Small intestine (tissue), 7 donors: ENCODE results near the gene RGL2. TPM values are rescaled to one million over a fixed set of nuclear protein-coding genes. Genes with fewer than 3 reads are reported as not detected.

Experiments
- DNase-seq, 2 donors: peaks; one replicate each; pipeline versions ENCODE4 v3.0.0 to v3.0.0-alpha.2; 2013
- FAIRE-seq: peaks from 2 replicates; lab custom pipeline; 2012; peaks lifted over from hg19 to GRCh38; lab: Jason Lieb, UNC
- H3K27ac ChIP-seq, 3 donors: one replicate each; pipeline ENCODE4 v1.5.1; 2013; ENCODE audit warnings: low read length in 2 of 3, mild to moderate bottlenecking in 2 of 3, control low read depth in 1 of 3, inconsistent platforms in 1 of 3, low read depth in 1 of 3, moderate library complexity in 1 of 3
- H3K27me3 ChIP-seq, 3 donors: one replicate each; pipeline ENCODE4 v1.6.1; 2013; ENCODE audit warnings: low read length in 3 of 3, inconsistent platforms in 1 of 3; ENCODE audit not compliant: control insufficient read depth in 3 of 3, insufficient read depth in 3 of 3
- H3K36me3 ChIP-seq, 3 donors: one replicate each; pipeline ENCODE4 v1.6.1; 2013; ENCODE audit warnings: low read length in 3 of 3, inconsistent platforms in 1 of 3, low read depth in 1 of 3, mild to moderate bottlenecking in 1 of 3, moderate library complexity in 1 of 3; ENCODE audit not compliant: control insufficient read depth in 3 of 3, insufficient read depth in 2 of 3
- H3K4me1 ChIP-seq, 3 donors: one replicate each; pipeline ENCODE4 v1.6.1; 2013; ENCODE audit warnings: low read length in 2 of 3, inconsistent platforms in 1 of 3, low read depth in 1 of 3, mild to moderate bottlenecking in 1 of 3, moderate library complexity in 1 of 3; ENCODE audit not compliant: control insufficient read depth in 3 of 3, insufficient read depth in 2 of 3
- H3K4me3 ChIP-seq, 3 donors: one replicate each; pipeline ENCODE4 v1.5.1; 2013; ENCODE audit warnings: low read length in 3 of 3, control low read depth in 1 of 3, inconsistent platforms in 1 of 3, low read depth in 1 of 3, mild to moderate bottlenecking in 1 of 3, moderate library complexity in 1 of 3
- H3K9me3 ChIP-seq, 2 donors: one replicate each; pipeline ENCODE4 v1.6.1; 2013; ENCODE audit warnings: low read depth in 1 of 2, low read length in 1 of 2; ENCODE audit not compliant: control insufficient read depth in 2 of 2, insufficient read depth in 1 of 2
- WGBS, 3 donors: extraction: QIAGEN DNeasy Blood & Tissue Kit; methylation state at CpG; one replicate each; pipeline ENCODE4 v1.1.7; 2013; 5-methylcytosine and 5-hydroxymethylcytosine counted together
- polyA plus RNA-seq, 4 donors: library from polyadenylated mRNA; stranded (reverse) in 3 of 4; unstranded in 1 of 4; fragments of 200-250 nt in 3 of 4; fragments of 120-200 nt in 1 of 4; gene quantifications; one replicate each; pipeline versions ENCODE4 v1.2.1 to v1.2.3, GENCODE V29; 2013
- donor health status: healthy with polysubstance abuse.
- donor health status: control.
- donor health status: control.
- donor health status: Bipolar disorder and iron deficiency.
- donor health status: healthy.

Gene RGL2
- polyA plus RNA-seq, 4 donors, result 13.2 to 69.8 (median 25.2) TPM

DNA sequence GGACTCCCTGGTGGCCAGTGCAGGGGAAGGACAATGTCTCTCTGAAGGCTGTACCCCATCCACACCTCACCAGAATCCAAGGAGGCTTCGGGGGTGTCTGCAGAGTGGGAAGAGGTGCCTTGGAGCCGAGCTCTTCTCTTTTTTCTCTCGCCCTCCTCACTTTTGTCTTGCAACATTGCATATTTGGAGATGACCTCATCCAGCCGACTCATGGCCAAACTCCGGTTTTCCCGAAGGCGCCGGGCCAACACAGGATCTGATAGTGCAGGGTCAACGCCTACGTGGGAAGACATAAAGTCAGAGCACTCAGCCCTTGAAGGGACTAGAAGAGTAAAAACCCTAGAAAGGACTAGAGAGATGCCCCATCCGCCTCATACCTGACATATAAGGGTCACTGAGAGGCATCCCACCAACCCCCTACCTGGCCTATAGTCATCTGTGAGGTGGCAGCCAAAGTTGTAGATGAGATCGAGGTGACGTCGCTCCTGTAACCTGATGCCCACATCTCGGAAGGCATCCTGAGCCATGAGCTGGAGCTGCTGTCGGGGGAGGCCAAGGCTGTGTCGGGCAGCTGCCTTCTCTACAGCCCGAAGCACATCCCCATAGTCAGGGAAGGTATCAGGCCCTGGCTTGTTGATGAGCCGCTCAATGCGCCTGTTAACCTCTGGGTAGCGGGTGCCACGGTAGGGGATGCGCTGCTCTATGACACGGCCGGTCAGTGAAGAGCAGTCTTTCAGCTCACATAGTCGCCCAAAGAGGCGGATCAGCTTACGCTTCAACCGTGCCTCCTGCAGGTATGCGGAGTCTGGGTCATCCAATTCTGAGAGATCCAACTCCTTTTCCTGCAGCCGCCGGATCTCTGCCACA, 21.8 kb upstream of the RGL2 start:
- no peak overlapping the region for H3K27ac ChIP-seq
- DNase-seq (no peak), FAIRE-seq (no peak)
- peaks cover 3 to 27% (median 8%) of the 10 kb centered on the region in 3 donors for H3K4me1 ChIP-seq
- no peaks in the 10 kb centered on the region for H3K9me3 ChIP-seq
- H3K27me3 ChIP-seq, result no peaks in the 10 kb centered on the region
- H3K36me3 ChIP-seq, result peaks cover 3 to 44% (median 9%) of the 10 kb centered on the region in 3 donors
- no peak overlapping the region for H3K4me3 ChIP-seq
- 81 to 85% (median 82%) methylated on average over 32 of the region's 32 CpGs for WGBS, 3 donors

DNA sequence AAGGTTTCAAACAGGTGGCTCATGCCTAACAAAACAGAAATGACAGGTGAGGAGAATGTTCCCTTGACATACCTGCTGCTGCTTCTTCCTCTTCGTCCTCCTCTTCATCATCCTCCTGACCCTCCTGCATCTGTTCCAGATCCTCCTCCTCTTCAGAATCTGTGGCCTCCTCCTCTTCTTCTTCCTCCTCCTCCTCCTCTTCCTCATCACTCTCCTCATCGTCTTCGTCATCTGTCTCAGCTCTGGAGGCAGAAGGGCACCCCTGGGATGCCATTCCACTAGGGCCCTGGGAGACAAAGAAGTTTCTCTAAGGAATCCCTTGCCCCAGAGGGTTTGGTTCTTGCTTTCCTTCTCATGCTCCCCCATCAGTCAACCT, 21.2 kb upstream of the RGL2 start:
- H3K27me3 ChIP-seq, result no peaks in the 10 kb centered on the region
- DNase-seq, result no peak
- H3K9me3 ChIP-seq, result no peaks in the 10 kb centered on the region
- 85 to 96% (median 91%) methylated on average over 3 of the region's 3 CpGs for WGBS, 3 donors
- FAIRE-seq, result no peak
- peaks cover 7 to 33% (median 8%) of the 10 kb centered on the region in 3 donors for H3K4me1 ChIP-seq
- no peak overlapping the region for H3K27ac ChIP-seq
- no peak overlapping the region for H3K4me3 ChIP-seq
- peaks cover 3 to 49% (median 9%) of the 10 kb centered on the region in 3 donors for H3K36me3 ChIP-seq

DNA sequence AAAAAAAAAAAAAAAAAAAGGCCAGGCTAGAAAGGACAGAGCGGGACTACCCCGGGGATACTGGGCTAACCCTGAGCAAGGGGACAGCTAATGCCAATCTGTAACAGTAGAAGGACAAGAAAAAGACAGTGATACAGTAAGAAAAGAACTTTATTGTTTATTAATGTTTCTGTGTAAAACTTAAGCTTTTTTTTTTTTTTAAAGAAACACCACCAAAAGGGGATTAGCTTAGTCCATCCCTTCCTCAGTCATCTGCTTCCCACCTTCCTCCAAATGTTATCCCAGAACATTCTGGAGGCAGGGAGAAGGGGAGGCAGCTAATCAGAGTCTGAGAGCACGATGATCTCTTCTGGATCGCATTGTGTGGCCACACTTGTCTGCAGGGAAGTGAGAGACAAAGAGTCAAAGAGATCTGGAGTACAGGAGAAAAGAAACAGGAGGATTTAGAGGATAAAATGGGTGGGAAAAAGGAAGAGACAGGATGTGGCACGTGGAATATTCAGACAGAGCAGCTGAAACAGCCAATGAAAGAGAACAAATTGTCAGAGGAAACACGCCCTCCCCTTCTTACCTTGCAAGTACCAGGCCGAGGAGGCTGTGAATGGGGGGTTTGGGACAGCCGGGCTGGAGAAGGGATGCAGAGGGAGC, 19.8 kb upstream of the RGL2 start:
- no peaks in the 10 kb centered on the region for H3K9me3 ChIP-seq
- FAIRE-seq, result no peak
- 55 to 65% (median 57%) methylated on average over 8 of the region's 8 CpGs for WGBS, 3 donors
- peaks cover 7 to 31% (median 8%) of the 10 kb centered on the region in 3 donors for H3K4me1 ChIP-seq
- no peak for DNase-seq
- peak overlapping the region in 2 of 3 donors; percentile 51 to 52 for H3K4me3 ChIP-seq
- no peaks in the 10 kb centered on the region for H3K27me3 ChIP-seq
- peaks cover 3 to 49% (median 9%) of the 10 kb centered on the region in 3 donors for H3K36me3 ChIP-seq
- H3K27ac ChIP-seq, result peak overlapping the region; percentile 45 to 91 (median 91)

DNA sequence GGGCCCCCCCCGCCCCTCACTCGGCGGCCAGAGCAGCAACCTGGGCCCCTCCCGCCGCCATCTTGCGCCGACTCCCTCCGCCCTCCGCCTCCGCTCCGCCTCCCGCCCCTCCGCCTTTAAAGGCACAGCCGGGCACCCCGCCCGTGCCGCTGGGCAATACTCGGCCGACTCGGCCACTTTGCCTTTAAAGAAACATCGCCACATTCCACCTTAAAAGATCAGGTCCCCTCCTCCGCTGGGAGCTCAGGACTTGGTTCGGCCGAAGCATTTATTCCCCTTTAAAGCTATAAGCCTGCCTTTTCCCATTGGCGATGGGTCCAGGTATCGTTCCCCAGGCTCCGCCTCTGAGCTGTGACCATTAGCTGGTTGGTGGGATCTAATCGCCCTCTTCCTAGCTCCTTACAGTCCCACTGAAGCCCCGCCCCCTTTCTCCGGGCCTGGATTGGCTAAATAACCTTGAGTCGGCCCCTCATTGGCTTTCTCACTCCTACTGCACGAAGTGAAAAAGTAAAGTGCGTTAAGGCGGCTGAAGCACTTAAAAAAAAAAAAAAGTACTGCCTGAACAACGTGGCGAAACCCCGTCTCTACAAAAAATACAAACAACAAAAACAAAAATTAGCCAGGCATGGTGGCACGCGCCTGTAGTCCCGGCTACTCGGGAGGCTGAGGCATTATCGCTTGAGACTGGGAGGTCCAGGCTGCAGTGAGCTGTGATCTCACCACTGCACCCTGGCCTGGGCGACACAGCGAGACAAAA, 19.1 kb upstream of the RGL2 start, which contains the start of gene ZBTB22:
ZBTB22 (minus strand) TSS at position 76 of the 757 bp plus-strand sequence. CDS start 828 bp downstream, outside the sequence.
- WGBS, 3 donors, result 1% methylated on average over 36 to 44 of the region's 44 CpGs
- Histone ChIP-seq H3K27me3 (no peaks in the 10 kb centered on the region), H3K4me3 (peak within 1 kb of the TSS; percentile 51 to 52 (median 51)), H3K9me3 (no peaks in the 10 kb centered on the region), H3K27ac (peak within 1 kb of the TSS; percentile 61 to 91 (median 91)), H3K36me3 (peaks cover 3 to 49% (median 9%) of the 10 kb centered on the region in 3 donors), H3K4me1 (peaks cover 7 to 31% (median 8%) of the 10 kb centered on the region in 3 donors)
- no peak for FAIRE-seq
- DNase-seq, result peak; percentile 100

DNA sequence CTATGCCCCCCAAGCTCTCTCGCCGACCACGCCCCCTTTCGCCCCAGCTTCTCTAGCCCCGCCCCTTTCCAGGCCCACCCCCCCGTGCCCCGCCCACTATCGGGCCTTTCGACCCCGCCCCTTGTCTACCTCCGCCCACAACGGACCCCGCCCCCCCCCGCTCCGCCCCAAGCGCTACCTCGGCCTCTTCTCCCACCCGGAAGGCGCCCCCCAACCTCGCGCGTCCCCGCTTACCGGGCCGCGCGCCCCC, 18.6 kb upstream of the RGL2 start:
- 1% methylated on average over 11 to 27 of the region's 27 CpGs for WGBS, 3 donors
- peaks cover 3 to 52% (median 9%) of the 10 kb centered on the region in 3 donors for H3K36me3 ChIP-seq
- H3K4me1 ChIP-seq, result peaks cover 7 to 33% (median 8%) of the 10 kb centered on the region in 3 donors
- H3K9me3 ChIP-seq, result no peaks in the 10 kb centered on the region
- H3K4me3 ChIP-seq, result peak overlapping the region; percentile 51 to 52 (median 51)
- FAIRE-seq (no peak), DNase-seq (no peak)
- H3K27me3 ChIP-seq, result no peaks in the 10 kb centered on the region
- no peak overlapping the region for H3K27ac ChIP-seq

DNA sequence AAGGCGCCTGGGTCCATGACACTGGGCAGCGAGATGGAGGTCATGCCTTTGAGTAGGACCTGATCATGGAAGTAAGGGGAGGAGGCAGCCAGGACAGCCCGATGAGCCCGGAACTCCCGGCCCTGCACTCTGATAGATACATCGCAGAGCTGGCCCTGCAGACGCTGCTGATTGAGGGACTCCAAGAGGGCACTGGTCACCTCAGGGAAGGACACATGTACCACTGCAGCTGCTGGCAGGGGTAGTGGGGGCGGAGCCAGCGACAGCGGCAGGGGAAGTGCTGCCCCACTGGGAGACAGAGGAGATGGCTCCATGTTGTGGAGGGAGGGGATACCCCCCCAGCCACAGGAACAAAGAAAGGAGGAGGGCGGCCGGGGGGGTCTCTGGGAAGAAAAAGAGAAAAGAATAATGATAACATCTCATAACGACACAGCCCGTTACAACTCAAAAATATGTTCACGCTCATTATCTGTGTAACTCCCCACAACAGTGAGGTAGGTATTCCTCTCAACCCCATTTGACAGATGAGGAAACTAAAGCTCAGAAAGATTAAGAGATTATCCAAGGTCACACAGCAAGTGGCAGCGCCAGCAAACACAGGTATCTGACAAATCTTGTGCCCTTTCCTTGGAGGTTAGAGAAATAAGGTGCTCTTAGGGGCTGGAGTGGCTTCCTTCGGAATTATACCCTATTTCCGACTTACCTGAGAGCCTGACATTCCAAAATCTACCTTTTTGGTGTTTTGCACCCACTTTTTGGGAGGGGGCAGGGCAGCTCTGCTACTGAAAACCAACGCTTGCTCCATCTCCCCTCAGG, 18.1 kb upstream of the RGL2 start:
- Histone ChIP-seq H3K36me3 (peaks cover 3 to 55% (median 9%) of the 10 kb centered on the region in 3 donors), H3K27me3 (no peaks in the 10 kb centered on the region), H3K27ac (peak overlapping the region in 1 of 3 donors; percentile 5), H3K4me3 (peak overlapping the region; percentile 6 to 52 (median 51)), H3K9me3 (no peaks in the 10 kb centered on the region), H3K4me1 (peaks cover 7 to 37% (median 9%) of the 10 kb centered on the region in 3 donors)
- DNase-seq (no peak), FAIRE-seq (no peak)
- 75 to 79% (median 75%) methylated on average over 19 of the region's 19 CpGs for WGBS, 3 donors

DNA sequence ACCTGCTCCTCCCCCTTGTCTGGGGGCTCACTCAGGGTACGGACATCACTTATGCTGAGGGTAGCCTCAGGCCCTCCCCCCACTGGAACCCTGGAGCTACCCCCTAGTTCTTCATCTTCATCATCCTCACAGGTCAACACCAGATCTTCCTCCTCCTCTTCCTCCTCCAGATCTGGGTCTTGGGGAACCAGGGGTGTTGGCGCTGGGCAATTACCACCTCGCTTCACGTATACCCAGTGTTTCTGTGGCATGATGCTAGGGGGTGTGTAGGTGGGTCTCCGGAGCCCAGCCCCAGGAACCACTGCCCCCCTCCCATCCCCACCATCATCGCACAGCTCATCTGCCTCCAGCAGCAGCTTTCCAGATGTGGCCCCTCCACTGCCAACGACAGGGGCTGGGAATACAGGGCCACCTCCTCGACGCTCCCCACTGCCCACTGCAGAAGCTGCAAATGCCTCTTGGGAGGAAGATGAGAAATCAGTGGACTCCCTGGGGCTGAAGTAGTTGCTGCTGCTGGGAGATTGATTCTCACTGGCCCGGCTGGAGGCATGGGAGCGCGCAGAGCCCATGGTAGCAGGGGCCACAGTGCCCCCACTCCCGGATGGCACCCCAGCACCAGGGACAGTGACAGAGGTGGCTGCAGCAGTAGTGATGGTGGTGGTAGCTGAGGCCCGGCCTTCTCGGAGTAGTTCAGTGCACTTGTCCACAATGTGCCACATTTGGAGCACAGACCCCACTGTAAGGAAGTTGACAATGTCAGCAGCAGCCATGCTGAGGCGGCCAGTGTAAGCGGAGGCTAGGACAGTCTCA, 17.3 kb upstream of the RGL2 start:
- Histone ChIP-seq H3K9me3 (no peaks in the 10 kb centered on the region), H3K4me1 (peaks cover 5 to 40% (median 6%) of the 10 kb centered on the region in 3 donors), H3K27me3 (no peaks in the 10 kb centered on the region), H3K4me3 (no peak overlapping the region), H3K27ac (no peak overlapping the region), H3K36me3 (peaks cover 3 to 52% (median 10%) of the 10 kb centered on the region in 3 donors)
- WGBS, 3 donors, result 90 to 94% (median 92%) methylated on average over 16 to 17 of the region's 17 CpGs
- DNase-seq (no peak), FAIRE-seq (no peak)
